HepG2 (cell line): ENCODE results near the gene MAP2K2. TPM values are rescaled to one million over a fixed set of nuclear protein-coding genes. Genes with fewer than 3 reads are reported as not detected.

Experiments used
- ATF2 ChIP-seq: sonication (generic); formaldehyde crosslinking; IDR thresholded peaks from 2 replicates; pipeline ENCODE4 v1.4.0; 2020; ENCODE audit warnings: missing genetic modification reagents
- ATF6 ChIP-seq: sonication (generic); formaldehyde crosslinking; conservative IDR thresholded peaks from 2 replicates; pipeline ENCODE4 v1.4.0; 2020; ENCODE audit warnings: missing genetic modification reagents
- BHLHE40 ChIP-seq: IDR thresholded peaks from 2 replicates; pipeline ENCODE4 v1.6.1; 2011; ENCODE audit warnings: low read length, improper control_type of control experiment
- CENPBD1 ChIP-seq: sonication (generic); formaldehyde crosslinking; IDR thresholded peaks from 2 replicates; pipeline ENCODE4 v1.8.0; 2022; ENCODE audit warnings: missing genetic modification reagents, low read depth, mild to moderate bottlenecking, borderline replicate concordance
- CTCF ChIP-seq: sonication (generic); formaldehyde crosslinking; IDR thresholded peaks from 2 replicates; pipeline ENCODE4 v1.5.0; 2020; ENCODE audit warnings: mild to moderate bottlenecking, missing genetic modification reagents, moderate library complexity
- ETV6 ChIP-seq: sonication (generic); formaldehyde crosslinking; conservative IDR thresholded peaks from 2 replicates; pipeline ENCODE4 v1.4.0; 2020; ENCODE audit warnings: missing genetic modification reagents
- FOXM1 ChIP-seq: sonication (generic); formaldehyde crosslinking; IDR thresholded peaks from 2 replicates; pipeline ENCODE4 v1.5.0; 2020; ENCODE audit warnings: missing genetic modification reagents
- MTF2 ChIP-seq: sonication (generic); formaldehyde crosslinking; IDR thresholded peaks from 2 replicates; pipeline ENCODE4 v1.5.0; 2020; ENCODE audit warnings: missing genetic modification reagents, borderline replicate concordance
- NBN ChIP-seq: fragments of 450-650 bp; conservative IDR thresholded peaks from 2 replicates; pipeline ENCODE4 v1.6.1; 2017
- NFIC ChIP-seq: IDR thresholded peaks from 2 replicates; pipeline ENCODE4 v1.6.1; 2012; ENCODE audit warnings: mild to moderate bottlenecking, low read length, inconsistent platforms
- NFYB ChIP-seq: sonication (generic); formaldehyde crosslinking; IDR thresholded peaks from 2 replicates; pipeline ENCODE4 v1.4.0; 2020; ENCODE audit warnings: missing genetic modification reagents
- RFXAP ChIP-seq: sonication (generic); formaldehyde crosslinking; IDR thresholded peaks from 2 replicates; pipeline ENCODE4 v1.4.0; 2020; ENCODE audit warnings: missing genetic modification reagents, borderline replicate concordance
- TBP ChIP-seq: sonication (generic); formaldehyde crosslinking; IDR thresholded peaks from 2 replicates; pipeline ENCODE4 v1.5.0; 2020; ENCODE audit warnings: missing genetic modification reagents
- TBX2 ChIP-seq: sonication (generic); formaldehyde crosslinking; IDR thresholded peaks from 2 replicates; pipeline ENCODE4 v1.5.0; 2020; ENCODE audit warnings: missing genetic modification reagents, mild to moderate bottlenecking, borderline replicate concordance
- ZFX ChIP-seq: sonication (generic); formaldehyde crosslinking; IDR thresholded peaks from 2 replicates; pipeline ENCODE4 v1.4.0; 2020; ENCODE audit warnings: mild to moderate bottlenecking, low read depth, missing genetic modification reagents, moderate library complexity
- ZNF292 ChIP-seq: sonication (generic); formaldehyde crosslinking; IDR thresholded peaks from 2 replicates; pipeline ENCODE4 v1.8.1; 2022; ENCODE audit warnings: mild to moderate bottlenecking, low read depth, missing genetic modification reagents, borderline replicate concordance
- ZNF563 ChIP-seq: sonication (generic); formaldehyde crosslinking; IDR thresholded peaks from 2 replicates; pipeline ENCODE4 v1.8.0; 2022; ENCODE audit warnings: mild to moderate bottlenecking, moderate library complexity, missing genetic modification reagents
- ZNF740 ChIP-seq: sonication (generic); formaldehyde crosslinking; IDR thresholded peaks from 2 replicates; pipeline ENCODE4 v1.4.0; 2020; ENCODE audit warnings: missing genetic modification reagents
- ZNF768 ChIP-seq: sonication (generic); formaldehyde crosslinking; IDR thresholded peaks from 2 replicates; pipeline ENCODE4 v1.4.0; 2020; ENCODE audit warnings: missing genetic modification reagents
- ZNF770 ChIP-seq: sonication (generic); formaldehyde crosslinking; IDR thresholded peaks from 2 replicates; pipeline ENCODE4 v1.5.0; 2020; ENCODE audit warnings: mild to moderate bottlenecking, missing genetic modification reagents
- ZNF776 ChIP-seq: sonication (generic); formaldehyde crosslinking; IDR thresholded peaks from 2 replicates; pipeline ENCODE4 v1.4.0; 2020; ENCODE audit warnings: mild to moderate bottlenecking, missing genetic modification reagents
- ZSCAN21 ChIP-seq: sonication (generic); formaldehyde crosslinking; IDR thresholded peaks from 2 replicates; pipeline ENCODE4 v1.8.0; 2022; ENCODE audit warnings: mild to moderate bottlenecking, missing genetic modification reagents, moderate library complexity, borderline replicate concordance
- polyA plus RNA-seq, 8 experiments: library from polyadenylated mRNA; depleted of rRNA in 3 of 8; stranded (reverse) in 7 of 8; unstranded in 1 of 8; fragments of >200 nt; fragmentation: Illumina TruSeq in 4 of 8; extraction: Trizol in 4 of 8; gene quantifications; 2 replicates each; pipeline versions ENCODE4 v1.2.1 to v1.2.3, GENCODE V29; 2011 to 2016; ENCODE audit warnings: low read depth in 4 of 8, missing spikeins in 1 of 8, mixed read lengths in 1 of 8; ENCODE audit not compliant: insufficient read depth in 1 of 8
- total RNA-seq, 5 experiments: library from RNA; depleted of rRNA; stranded (reverse); fragments of >200 nt; fragmentation: Illumina TruSeq; extraction: Trizol; gene quantifications; 2 replicates each; pipeline ENCODE4 v1.2.3, GENCODE V29; 2016; ENCODE audit warnings: low read depth in 1 of 5

The MAP2K2 gene
- total and polyA plus RNA-seq, 2 of the 13 experiments (the other 11 are each of a cell fraction or from before 2014, with no cell fraction given): 70.3 to 80.9 TPM

GRCh38 chr19:4064496-4065260 lies 59.2 kb downstream of the MAP2K2 start (continued):
- no peak for TF ChIP-seq RFXAP (CRISPR knock-in tag)
- peak; percentile 52; the same call in 1 of the 2 replicates for TF ChIP-seq BHLHE40
- no peak for TF ChIP-seq FOXM1 (CRISPR knock-in tag)
- TF ChIP-seq ZSCAN21 (CRISPR knock-in tag): peak; percentile 27; the same call in 1 of the 2 replicates
- TF ChIP-seq CENPBD1 (CRISPR knock-in tag): no peak
- peak; percentile 29 for TF ChIP-seq ZNF740 (CRISPR knock-in tag)
- no peak for TF ChIP-seq TBP (CRISPR knock-in tag)
- TF ChIP-seq ETV6 (CRISPR knock-in tag): no peak
- no peak for TF ChIP-seq NFYB
- no peak for TF ChIP-seq ZNF768 (CRISPR knock-in tag)
- no peak for TF ChIP-seq ATF6 (CRISPR knock-in tag)
- peak; percentile 40 for TF ChIP-seq TBX2 (CRISPR knock-in tag)
- TF ChIP-seq MTF2: no peak
- no peak for TF ChIP-seq ZNF770 (CRISPR knock-in tag)
- peak; percentile 72 for TF ChIP-seq ZFX (CRISPR knock-in tag)
- peak; percentile 67 for TF ChIP-seq ZNF563
- TF ChIP-seq ZNF776 (CRISPR knock-in tag): no peak
- no peak for TF ChIP-seq ZNF292 (CRISPR knock-in tag)
- TF ChIP-seq ATF2 (CRISPR knock-in tag): no peak
- no peak for TF ChIP-seq CTCF
- TF ChIP-seq NFIC: no peak
- no peak for TF ChIP-seq NBN
